Ramos (cell line): ENCODE data around the gene TRMU.
"Not testable (repeated sequence)": the region's sequence is repeated elsewhere in the genome, so short reads cannot be mapped to it uniquely, and the experiment has no call there.

Experiments
- in situ Hi-C: fragments of 300-500 bp; cut with MboI; formaldehyde crosslinking; loops from one replicate; pipeline ENCODE4 v1.14.3; 2022; ENCODE audit warnings: low sequenced_read_pairs; ENCODE audit not compliant: unreplicated experiment

Gene TRMU

DNA sequence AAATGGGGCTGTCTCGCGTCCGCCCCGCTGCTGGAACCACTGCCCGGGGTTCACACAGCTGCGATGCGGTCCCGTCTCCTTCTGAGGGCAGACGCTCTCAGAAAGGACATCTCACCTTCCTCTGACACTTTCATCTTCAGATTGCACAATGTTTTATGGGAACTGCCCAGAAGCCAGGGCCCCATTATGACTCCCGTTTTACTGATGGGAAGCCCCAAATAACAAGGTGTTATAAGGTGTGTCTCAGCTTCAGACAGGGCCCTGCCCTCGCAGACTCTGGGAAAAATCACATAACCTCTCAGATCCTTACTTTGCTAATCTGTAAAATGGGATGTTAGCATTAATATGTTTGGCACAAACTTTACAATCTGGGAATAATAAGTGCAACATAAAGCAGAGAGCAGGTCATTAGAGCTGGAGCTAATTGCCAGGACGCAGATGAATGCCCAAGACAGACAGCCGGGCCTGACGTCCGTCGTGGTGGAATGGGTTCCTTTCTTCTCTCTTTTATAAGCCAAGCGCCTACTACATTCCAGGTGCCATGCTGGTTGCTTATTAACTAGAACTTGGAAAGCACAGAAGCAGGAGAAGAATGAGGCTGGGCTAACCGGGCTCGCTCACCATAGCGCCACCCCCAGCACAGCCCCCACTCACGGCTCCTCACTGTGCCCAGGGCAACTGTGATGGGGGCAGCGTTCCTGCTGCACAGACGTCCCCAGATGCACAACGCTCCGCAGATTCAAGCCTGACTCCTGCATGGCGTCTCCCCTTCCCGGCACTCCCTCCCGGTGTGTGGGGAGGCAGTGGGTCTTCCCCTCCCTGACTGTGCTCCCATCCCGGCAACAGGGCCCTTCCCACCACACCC, 43.8 kb downstream of the TRMU start:
- in situ Hi-C loops: no loop called here

DNA sequence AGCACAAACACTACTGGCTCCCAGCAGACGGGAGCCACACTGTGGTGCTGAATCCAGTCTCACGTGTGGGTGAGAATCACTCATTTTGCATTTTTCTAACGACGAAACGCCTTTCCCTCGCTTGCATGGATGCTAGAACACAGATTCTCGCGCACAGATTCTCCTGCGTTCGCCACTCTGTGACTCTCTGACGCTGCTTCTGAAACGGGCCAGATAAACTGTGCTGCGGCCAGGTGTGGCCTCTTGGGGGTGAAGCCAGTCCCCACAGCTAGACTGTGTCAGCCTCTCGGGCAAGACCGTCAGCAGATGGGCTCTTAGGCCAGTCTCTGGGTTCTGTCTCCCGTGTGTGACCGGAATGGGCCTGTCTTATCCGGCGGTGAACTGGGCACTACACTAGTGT, 44.6 kb downstream of the TRMU start:
- in situ Hi-C loops: no loop called here

DNA sequence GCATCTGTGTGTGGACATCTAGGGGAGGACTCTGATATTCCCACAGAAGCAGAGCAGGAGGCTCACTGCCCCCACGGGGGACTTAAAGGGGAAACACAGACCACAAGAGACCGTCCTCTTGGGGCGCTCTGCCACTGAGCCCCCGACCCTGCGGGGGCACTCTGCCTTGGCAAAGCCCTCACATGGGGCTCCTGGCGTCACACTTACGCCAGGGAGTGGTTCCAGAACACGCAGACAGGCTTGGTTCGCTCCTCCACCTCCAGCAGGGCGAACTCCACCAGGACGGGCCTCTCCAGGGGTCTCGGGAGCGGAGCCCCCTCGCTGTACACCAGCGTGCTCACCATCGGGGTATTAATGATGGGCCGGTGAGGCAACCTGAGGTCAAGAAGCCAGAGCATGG, 45.1 kb downstream of the TRMU start:
- in situ Hi-C loops: no loop called here

DNA sequence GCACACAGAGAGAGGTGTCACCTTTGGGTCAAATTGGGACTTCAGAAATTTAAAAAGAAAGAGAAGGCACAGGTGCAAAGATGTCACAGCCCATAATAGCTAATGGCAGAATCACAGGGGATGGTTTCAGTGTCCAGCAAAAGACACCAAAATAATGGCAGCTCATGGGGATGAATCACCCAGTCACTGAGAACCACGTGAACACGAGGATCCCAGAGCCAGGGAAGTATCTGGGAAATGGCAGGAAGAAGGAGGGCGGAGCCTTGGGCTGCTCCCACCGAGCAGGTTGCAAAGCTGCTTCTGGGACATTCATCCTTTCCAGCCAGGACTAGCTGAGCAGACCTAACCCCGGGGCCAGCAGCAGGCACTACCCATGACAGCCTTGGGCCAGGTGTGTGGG, 45.6 kb downstream of the TRMU start:
- in situ Hi-C loops: no loop called here

DNA sequence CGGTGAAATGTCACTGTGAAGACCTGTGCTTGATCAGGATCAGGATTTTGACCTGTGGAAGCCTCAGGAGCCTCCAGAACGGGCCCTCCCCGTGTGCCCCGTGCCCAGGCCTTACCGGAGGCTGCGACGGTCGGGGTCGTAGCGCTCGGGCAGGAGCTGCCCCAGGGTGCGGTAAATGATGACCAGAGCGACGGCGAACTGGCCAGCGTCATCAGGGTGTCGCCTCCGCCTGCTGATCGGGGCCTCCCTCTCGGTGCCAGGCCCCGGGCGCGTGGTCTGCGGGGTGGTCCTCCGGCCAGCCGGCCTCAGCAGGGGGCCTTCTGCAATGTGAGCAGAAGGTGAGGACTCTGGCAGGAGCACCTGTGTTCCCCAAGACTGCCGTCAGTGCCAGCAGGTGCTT, 46.2 kb downstream of the TRMU start:
- in situ Hi-C loops: no loop called here

DNA sequence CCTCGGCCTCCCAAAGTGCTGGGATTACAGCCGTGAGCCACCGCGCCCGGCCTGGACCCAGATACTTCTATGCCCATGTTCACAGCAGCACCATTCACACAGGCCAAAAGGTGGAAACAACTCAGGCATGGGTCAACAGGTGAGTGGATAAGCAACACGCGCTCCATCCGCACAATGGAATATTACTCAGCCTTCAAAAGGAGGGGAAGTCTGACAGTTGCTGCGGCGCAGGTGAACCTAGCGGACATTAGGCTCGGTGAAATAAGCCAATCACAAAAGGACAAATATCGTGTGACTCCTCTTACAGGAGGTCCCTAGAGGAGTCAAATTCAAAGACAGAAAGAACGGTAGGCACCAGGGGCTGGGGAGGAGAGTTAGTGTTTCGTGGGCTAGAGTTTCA, 47.0 kb downstream of the TRMU start:
- in situ Hi-C loops: no loop called here

DNA sequence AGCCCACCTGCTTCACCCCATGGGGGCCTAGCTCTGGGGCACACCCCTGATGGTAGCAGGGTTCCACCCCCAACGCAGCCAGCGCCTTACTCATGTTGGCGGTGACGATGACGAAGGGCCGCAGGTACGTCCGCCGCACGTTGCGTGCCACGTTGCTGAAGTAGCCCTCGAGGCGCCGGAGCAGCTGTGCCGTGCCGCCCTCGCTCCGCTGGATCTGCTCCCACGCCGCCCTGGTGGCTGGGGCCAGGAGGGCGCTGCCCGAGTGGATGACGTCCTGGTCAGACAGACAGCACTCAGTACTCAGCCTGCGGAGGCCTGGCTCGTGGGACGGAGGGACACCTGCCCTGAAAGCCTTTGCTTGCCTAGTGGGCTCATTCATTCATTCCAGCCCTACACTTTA, 50.8 kb downstream of the TRMU start:
- in situ Hi-C loops: no loop called here

GRCh38 chr22:46387748-46388147, 52.2 kb downstream of the TRMU start:
- in situ Hi-C loops: no loop called here

GRCh38 chr22:46388647-46389046, 53.1 kb downstream of the TRMU start:
- in situ Hi-C loops: no loop called here

GRCh38 chr22:46389081-46389480, 53.6 kb downstream of the TRMU start:
- in situ Hi-C loops: no loop called here

DNA sequence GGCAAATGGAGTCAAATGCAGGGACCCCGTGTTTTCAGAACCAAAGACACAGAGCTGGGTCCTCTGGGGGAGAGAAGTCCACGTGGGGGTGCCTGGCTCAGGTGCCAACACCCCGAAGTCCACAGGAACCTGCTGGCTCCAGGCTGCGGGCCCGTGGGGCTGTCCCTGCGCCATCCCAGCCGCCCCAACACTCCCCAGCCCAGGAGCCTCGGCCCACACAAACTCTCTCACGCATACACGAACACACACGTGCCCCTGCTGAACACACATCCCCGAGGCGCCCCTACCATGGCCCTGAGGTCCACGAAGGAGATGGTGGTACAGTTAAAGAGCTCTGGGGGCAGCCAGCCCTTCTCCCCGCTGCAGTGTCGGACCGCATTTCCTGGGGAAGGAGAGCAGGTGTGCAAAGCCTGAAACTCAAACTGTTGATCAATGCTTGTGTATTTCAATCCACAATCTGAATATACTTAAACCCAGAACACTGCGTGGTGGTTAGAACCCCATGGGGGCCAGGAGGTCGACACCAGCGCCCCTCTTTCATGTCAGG, 54.7 kb downstream of the TRMU start:
- in situ Hi-C loops: no loop called here

DNA sequence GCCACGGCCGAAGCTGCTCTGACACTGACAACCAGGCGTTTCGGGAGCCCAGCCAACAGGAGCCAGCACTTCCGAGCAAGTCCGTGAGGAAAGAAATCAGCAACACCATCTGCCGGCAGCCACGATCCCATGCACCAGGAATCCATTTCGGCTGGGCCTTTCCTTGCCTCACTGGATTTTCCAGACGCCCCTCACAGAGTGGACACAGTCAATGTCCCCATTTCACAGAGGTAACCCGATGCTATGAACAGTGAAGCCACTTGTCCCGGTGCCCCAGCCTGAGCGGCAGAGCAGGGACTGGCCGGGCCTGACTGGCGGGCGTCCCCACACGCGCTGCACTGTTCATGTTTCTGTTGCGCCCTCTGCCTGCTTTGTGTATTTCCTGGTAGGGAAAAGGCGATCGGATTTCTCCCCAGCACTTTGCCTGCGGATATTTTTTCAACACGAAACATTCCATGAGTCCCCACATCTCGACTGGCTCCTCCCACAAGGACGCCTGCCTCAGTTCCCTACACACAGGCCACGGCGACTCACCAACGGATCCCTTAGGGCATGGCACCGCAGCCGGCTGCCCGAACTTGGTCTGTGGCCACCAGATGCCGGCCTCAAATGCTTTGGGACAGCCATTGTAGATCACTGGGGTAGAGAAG, 55.3 kb downstream of the TRMU start:
- in situ Hi-C loops: no loop called here

DNA sequence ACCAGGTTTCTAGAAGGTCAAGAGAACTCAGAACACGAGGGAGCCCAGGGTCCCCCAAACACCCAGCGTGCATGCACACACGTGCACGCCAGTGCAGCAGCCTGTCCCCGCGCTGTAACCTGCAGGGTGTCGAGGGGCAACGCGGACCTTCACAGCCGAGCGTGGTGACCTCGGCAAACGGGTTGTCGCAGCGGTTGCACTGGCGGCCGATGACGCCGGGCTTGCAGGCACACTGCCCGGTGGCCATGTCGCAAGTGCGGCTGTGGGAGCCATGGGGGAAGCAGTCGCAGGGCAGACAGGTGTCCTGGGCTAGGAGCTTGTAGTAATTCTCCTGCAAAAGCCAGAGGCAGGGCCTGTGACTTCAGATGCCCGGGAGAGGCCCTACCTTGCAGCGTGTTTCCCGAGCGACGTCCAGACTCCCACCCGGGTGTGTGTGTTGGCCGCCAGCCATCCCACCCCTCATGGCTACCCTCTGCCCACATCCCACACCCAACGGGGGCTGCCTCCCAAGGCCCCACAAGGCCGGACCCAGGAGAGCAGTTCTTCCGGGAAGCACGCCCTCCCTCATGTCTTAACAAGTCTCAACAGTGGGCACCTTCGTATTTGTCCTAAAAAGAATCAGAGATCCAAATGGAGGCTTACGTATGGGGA, 56.1 kb downstream of the TRMU start:
- in situ Hi-C loops: no loop called here

DNA sequence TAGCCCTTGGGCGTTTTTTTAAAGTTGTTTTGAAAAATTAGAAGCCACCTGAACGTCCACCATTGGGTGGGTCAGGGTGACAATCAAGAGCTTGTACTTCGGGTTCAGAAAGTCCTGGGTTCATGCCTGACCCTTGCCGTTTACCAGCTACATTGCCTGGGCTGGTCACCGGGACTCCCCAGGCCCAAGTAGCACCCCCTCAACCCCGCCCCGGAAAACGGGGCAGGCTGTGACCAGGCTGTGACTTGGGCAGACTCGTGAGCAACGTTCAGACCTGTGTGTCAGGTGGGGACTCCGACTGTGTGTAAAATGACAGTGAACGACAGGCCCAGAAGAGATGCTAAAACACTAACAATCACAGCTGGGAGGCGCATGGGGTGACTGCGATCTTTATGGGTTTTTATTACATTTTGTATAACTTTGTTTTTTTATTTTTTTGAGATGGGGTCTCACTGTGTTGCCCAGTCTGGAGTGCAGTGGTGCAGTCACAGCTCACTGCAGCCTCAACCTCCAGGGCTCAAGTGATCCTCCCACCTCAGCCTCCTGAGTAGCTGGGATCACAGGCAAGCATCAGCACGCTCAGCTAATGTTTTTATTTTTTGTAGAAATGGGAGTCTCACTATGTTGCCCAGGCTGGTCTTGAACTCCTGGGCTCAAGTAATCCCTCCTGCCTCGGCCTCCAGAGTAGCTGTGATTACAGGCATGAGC, 56.8 kb downstream of the TRMU start:
- in situ Hi-C loops: no loop called here

GRCh38 chr22:46393873-46394272, 58.4 kb downstream of the TRMU start:
- in situ Hi-C loops: no loop called here

DNA sequence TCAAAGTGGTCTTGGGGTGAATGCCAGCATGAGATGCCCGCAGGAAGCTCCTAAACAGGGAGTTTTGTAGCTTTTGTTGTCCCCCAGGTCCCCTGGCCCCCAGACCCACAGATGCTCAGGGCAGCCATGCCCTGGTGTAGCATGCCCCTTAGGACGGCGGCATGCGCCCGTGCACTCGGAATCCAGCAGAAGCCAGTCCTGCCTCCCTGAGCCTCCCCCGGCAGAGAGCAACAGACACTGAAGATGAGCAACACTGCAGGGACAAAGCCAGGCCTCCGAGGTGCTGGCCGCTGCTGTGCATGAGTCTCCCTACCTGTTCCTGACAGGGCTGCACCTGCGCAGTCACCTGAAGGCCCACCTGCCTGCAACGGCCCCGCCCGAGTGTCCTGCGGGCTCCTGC, 59.1 kb downstream of the TRMU start:
- in situ Hi-C loops: no loop called here

GRCh38 chr22:46395145-46395544, 59.6 kb downstream of the TRMU start:
- in situ Hi-C loops: no loop called here

DNA sequence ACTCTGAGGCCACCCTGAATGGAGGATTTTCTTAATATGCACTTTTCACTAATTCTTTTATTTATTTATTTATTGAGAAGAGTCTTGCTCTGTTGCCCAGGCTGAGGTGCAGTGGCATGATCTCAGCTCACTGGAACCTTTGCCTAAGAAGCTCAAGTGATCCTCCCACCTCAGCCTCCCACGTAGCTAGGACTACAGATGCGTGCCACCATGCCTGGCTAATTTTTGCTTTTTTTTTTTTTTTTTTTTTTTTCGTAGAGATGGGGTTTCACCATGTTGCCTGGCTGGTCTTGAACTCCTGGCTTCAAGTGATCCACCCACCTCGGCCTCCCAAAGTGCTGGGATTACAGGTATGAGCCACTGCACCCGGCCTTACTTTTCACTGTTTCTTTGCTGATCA, 61.5 kb downstream of the TRMU start:
- in situ Hi-C loops: not testable (repeated sequence)

DNA sequence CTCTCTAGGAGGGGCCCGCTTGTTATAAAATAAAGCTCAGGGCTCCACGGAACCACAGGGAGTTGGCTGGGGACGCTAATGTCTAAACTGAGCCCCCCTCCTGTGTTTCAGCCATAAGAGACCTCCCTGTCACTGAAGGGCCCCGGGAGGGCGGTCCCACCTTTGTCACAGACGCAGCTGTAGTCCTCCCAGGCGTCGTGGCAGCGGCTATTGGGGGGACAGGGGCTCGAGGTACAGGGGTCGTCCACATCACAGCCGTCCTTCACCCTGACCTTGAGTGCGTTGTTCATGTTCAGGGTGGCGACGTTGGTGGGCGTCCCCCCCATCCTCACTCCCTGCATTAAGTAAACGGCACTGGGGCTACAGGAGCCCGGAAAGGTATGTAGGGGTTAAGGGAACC, 62.0 kb downstream of the TRMU start:
- in situ Hi-C loops: no loop called here

DNA sequence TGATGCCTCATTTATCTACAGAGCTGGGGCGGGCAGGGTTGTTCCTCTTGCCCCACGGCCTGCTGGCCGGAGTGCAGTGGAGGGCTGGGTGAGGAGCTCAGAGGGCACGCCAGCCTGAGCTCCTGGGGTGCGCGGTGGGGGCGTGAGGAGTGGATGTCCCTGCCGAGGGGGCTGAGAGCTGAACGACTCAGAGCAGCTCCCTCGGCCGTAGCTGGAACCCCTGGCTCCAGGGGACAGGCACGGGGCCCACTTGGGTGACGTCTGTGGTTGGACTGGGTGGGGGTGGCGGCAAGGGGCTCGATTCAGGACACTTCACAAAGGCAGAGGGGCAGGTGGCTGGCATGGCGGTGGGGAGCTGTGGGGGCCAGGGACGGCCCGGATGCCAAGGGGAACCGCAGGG, 62.4 kb downstream of the TRMU start:
- in situ Hi-C loops: no loop called here
